IMR-90 (cell line): ENCODE measurements around the gene ARVCF. TPM values are rescaled to one million over a fixed set of nuclear protein-coding genes. Genes with fewer than 3 reads are reported as not detected.
A peak's percentile ranks its signal among the peaks of the same experiment; 100 is the strongest.

Experiments used
- ATAC-seq: fragments of 200-7000 bp; cut with Tn5 transposase; 2 replicates; pipeline ENCODE4 v1.9.1; 2020; ENCODE audit warnings: low read depth, mild to moderate bottlenecking, moderate library complexity
- BruUV-seq: library from RNA; stranded (reverse); fragments of 400-500 nt; replicated peaks from 2 replicates; lab custom pipeline; 2021; lab: Mats Ljungman, UMichigan
- CTCF ChIA-PET: fragments of 300-600 bp; formaldehyde crosslinking; extraction: SDS; loops from one replicate; lab custom pipeline; 2021; ENCODE audit warnings: antibody characterized with exemption; lab: Yijun Ruan, JAX
- POLR2A ChIA-PET: fragments of 300-600 bp; sonication (Branson Sonifier 250); formaldehyde crosslinking; loops from one replicate; lab custom pipeline; 2022; ENCODE audit warnings: antibody characterized with exemption; ENCODE audit not compliant: unreplicated experiment; lab: Charles Lee
- DNase-seq: peaks from one replicate; pipeline ENCODE4 v3.0.0; 2013
- H2AFZ ChIP-seq: replicated peaks from 2 replicates; pipeline ENCODE3; 2013; ENCODE audit warnings: low read length, mild to moderate bottlenecking; ENCODE audit not compliant: poor library complexity
- H2AK5ac ChIP-seq: 2 replicates; pipeline ENCODE4 v1.6.1; 2013; ENCODE audit warnings: low read depth, low read length, inconsistent platforms
- H2AK9ac ChIP-seq: replicated peaks from 2 replicates; pipeline ENCODE3; 2013; ENCODE audit warnings: mild to moderate bottlenecking, low read depth, low read length, moderate library complexity; ENCODE audit not compliant: poor library complexity
- H2BK120ac ChIP-seq: 2 replicates; pipeline ENCODE4 v1.6.1; 2013; ENCODE audit warnings: low read depth, low read length, inconsistent platforms
- H2BK15ac ChIP-seq: 3 replicates; pipeline ENCODE4 v1.6.1; 2013; ENCODE audit warnings: low read depth, low read length, inconsistent platforms
- H2BK20ac ChIP-seq: 2 replicates; pipeline ENCODE4 v1.6.1; 2013; ENCODE audit warnings: low read depth, mild to moderate bottlenecking, inconsistent platforms, low read length, moderate library complexity
- H2BK5ac ChIP-seq: 2 replicates; pipeline ENCODE4 v1.6.1; 2013; ENCODE audit warnings: mild to moderate bottlenecking, low read depth, low read length, inconsistent platforms; ENCODE audit not compliant: poor library complexity, severe bottlenecking
- H3K14ac ChIP-seq: replicated peaks from 2 replicates; pipeline ENCODE4 v1.6.1; 2013; ENCODE audit warnings: low read depth, low read length, inconsistent platforms
- H3K18ac ChIP-seq: 2 replicates; pipeline ENCODE4 v1.6.1; 2013; ENCODE audit warnings: low read depth, low read length, control low read depth
- H3K23ac ChIP-seq: 2 replicates; pipeline ENCODE4 v1.6.1; 2013; ENCODE audit warnings: low read depth, low read length, inconsistent platforms
- H3K27ac ChIP-seq: 2 replicates; pipeline ENCODE4 v1.5.1; 2013; ENCODE audit warnings: mild to moderate bottlenecking, control low read depth, low read length; ENCODE audit not compliant: insufficient read depth
- H3K27me3 ChIP-seq: 2 replicates; pipeline ENCODE4 v1.6.1; 2013; ENCODE audit warnings: low read length; ENCODE audit not compliant: control insufficient read depth, insufficient read depth
- H3K36me3 ChIP-seq: 2 replicates; pipeline ENCODE4 v1.6.1; 2013; ENCODE audit warnings: low read length, mixed read lengths; ENCODE audit not compliant: control insufficient read depth, insufficient read depth
- H3K4ac ChIP-seq: 2 replicates; pipeline ENCODE4 v1.6.1; 2013; ENCODE audit warnings: low read depth, low read length, inconsistent platforms
- H3K4me1 ChIP-seq: 2 replicates; pipeline ENCODE4 v1.6.1; 2013; ENCODE audit warnings: low read length, mixed read lengths; ENCODE audit not compliant: control insufficient read depth, insufficient read depth
- H3K4me2 ChIP-seq: 2 replicates; pipeline ENCODE4 v1.6.1; 2013; ENCODE audit warnings: low read depth, mild to moderate bottlenecking, control low read depth, low read length, moderate library complexity
- H3K4me3 ChIP-seq: 2 replicates; pipeline ENCODE4 v1.5.1; 2013; ENCODE audit warnings: low read depth, mild to moderate bottlenecking, control low read depth, low read length, moderate library complexity; ENCODE audit not compliant: insufficient read depth
- H3K56ac ChIP-seq: 2 replicates; pipeline ENCODE4 v1.6.1; 2013; ENCODE audit warnings: low read length, inconsistent platforms; ENCODE audit not compliant: insufficient read depth; ENCODE audit errors: extremely low read depth
- H3K79me1 ChIP-seq, 2 experiments: 2 replicates each; pipeline ENCODE4 v1.6.1; 2013; ENCODE audit warnings: low read length in 2 of 2, inconsistent platforms in 1 of 2, low read depth in 1 of 2
- H3K9ac ChIP-seq: 2 replicates; pipeline ENCODE4 v1.6.1; 2013; ENCODE audit warnings: low read depth, low read length, control low read depth
- H3K9me1 ChIP-seq: 2 replicates; pipeline ENCODE4 v1.6.1; 2013; ENCODE audit warnings: low read length, inconsistent platforms; ENCODE audit not compliant: insufficient read depth
- H3K9me3 ChIP-seq: 2 replicates; pipeline ENCODE4 v1.6.1; 2013; ENCODE audit warnings: low read length; ENCODE audit not compliant: control insufficient read depth, insufficient read depth
- H4K20me1 ChIP-seq: 2 replicates; pipeline ENCODE4 v1.6.1; 2013; ENCODE audit warnings: low read length, inconsistent platforms; ENCODE audit not compliant: insufficient read depth
- H4K5ac ChIP-seq: 2 replicates; pipeline ENCODE4 v1.6.1; 2013; ENCODE audit warnings: mild to moderate bottlenecking, low read depth, low read length, control low read depth
- H4K8ac ChIP-seq, 2 experiments: 2 replicates each; pipeline ENCODE4 v1.6.1; 2013; ENCODE audit warnings: low read depth in 2 of 2, low read length in 2 of 2, control low read depth in 1 of 2, inconsistent platforms in 1 of 2
- H4K91ac ChIP-seq: 2 replicates; pipeline ENCODE4 v1.6.1; 2013; ENCODE audit warnings: low read depth, low read length, inconsistent platforms; ENCODE audit not compliant: insufficient read depth
- BHLHE40 ChIP-seq: fragments of 150-350 bp; IDR thresholded peaks from 2 replicates; pipeline ENCODE4 v1.6.1; 2016; ENCODE audit warnings: mild to moderate bottlenecking, low read depth, low read length
- CEBPB ChIP-seq: IDR thresholded peaks from 2 replicates; pipeline ENCODE4 v1.6.1; 2012; ENCODE audit warnings: low read depth, low read length, improper control_type of control experiment
- CHD1 ChIP-seq: IDR thresholded peaks from 2 replicates; pipeline ENCODE4 v1.6.1; 2012; ENCODE audit warnings: low read depth, low read length, improper control_type of control experiment
- MAZ ChIP-seq: IDR thresholded peaks from 2 replicates; pipeline ENCODE4 v1.6.1; 2012; ENCODE audit warnings: low read depth, mild to moderate bottlenecking, low read length, improper control_type of control experiment, moderate library complexity, borderline replicate concordance
- NFE2L2 ChIP-seq: fragments of 150-350 bp; IDR thresholded peaks from 2 replicates; pipeline ENCODE4 v1.6.1; 2016; ENCODE audit warnings: low read depth, mild to moderate bottlenecking, low read length
- RCOR1 ChIP-seq: IDR thresholded peaks from 2 replicates; pipeline ENCODE4 v1.6.1; 2012; ENCODE audit warnings: mild to moderate bottlenecking, low read length, improper control_type of control experiment; ENCODE audit not compliant: insufficient replicate concordance
- SMC3 ChIP-seq: fragments of 150-350 bp; IDR thresholded peaks from 2 replicates; pipeline ENCODE4 v1.6.1; 2016; ENCODE audit warnings: low read depth, mild to moderate bottlenecking, antibody characterized with exemption, low read length, moderate library complexity
- WGBS, 2 experiments: methylation state at CpG; one replicate each; pipeline versions ENCODE4 v1.1.5 to v1.1.7; 2013; ENCODE audit warnings: missing lambda C conversion rate in 2 of 2; ENCODE audit not compliant: insufficient read length in 1 of 2; ENCODE audit errors: extremely low coverage in 2 of 2; 5-methylcytosine and 5-hydroxymethylcytosine counted together
- dilution Hi-C: fragments of 300-500 bp; cut with HindIII; formaldehyde crosslinking; loops from one replicate; pipeline ENCODE4 v1.14.3; 2018; ENCODE audit warnings: low sequenced_read_pairs; ENCODE audit not compliant: unreplicated experiment
- in situ Hi-C: fragments of 300-500 bp; cut with MboI; formaldehyde crosslinking; loops from 3 replicates; pipeline ENCODE4 v1.14.3; 2019; ENCODE audit warnings: low sequenced_read_pairs, inconsistent platforms, mixed read lengths
- intact Hi-C: fragments of 100-400 bp; cut with micrococcal nuclease; formaldehyde crosslinking; loops from 2 replicates; pipeline ENCODE4 v1.10.0; 2022
- polyA plus RNA-seq, 3 experiments: library from polyadenylated mRNA; depleted of rRNA; stranded (reverse); fragments of >200 nt; gene quantifications; 2 replicates each; pipeline ENCODE4 v1.2.3, GENCODE V29; 2012; ENCODE audit warnings: low replicate concordance in 1 of 3
- total RNA-seq: library from RNA; depleted of rRNA; stranded (reverse); fragments of >200 nt; gene quantifications from 2 replicates; pipeline ENCODE4 v1.2.3, GENCODE V29; 2012
- TF ChIP-seq, protein P1 (sequence below): conservative IDR thresholded peaks from 2 replicates; pipeline ENCODE4 v1.5.1; 2012; ENCODE audit warnings: mild to moderate bottlenecking, low read depth, low read length, improper control_type of control experiment

Gene ARVCF
- total and polyA plus RNA-seq, 2 of the 4 experiments (the other 2 are of a cell fraction) = 8.6 to 14.1 TPM

GRCh38 chr22:19992921-19993355 lies 23.7 kb downstream of the ARVCF start:
- H2BK15ac ChIP-seq = no peak overlapping the region
- H3K4ac ChIP-seq = no peak overlapping the region
- H3K9me3 ChIP-seq = no peaks in the 10 kb centered on the region
- no peak overlapping the region for H4K8ac ChIP-seq
- in situ Hi-C loops (no loop called here), intact Hi-C loops (no loop called here), dilution Hi-C loops (no loop called here)
- H3K4me1 ChIP-seq = peaks cover 16% of the 10 kb centered on the region
- no peak overlapping the region for H3K23ac ChIP-seq
- 90% methylated on average over 3 of the region's 6 CpGs; no CpG with 5 or more reads in 1 of the 2 experiments for WGBS, 2 experiments
- H3K79me1 ChIP-seq = no peaks in the 10 kb centered on the region
- ATAC-seq (no peak), DNase-seq (no peak)
- H3K27ac ChIP-seq = no peak overlapping the region
- peak overlapping the region; percentile 12; the same call in 1 of the 2 replicates for H2AK5ac ChIP-seq
- H3K14ac ChIP-seq = no peak overlapping the region
- TF ChIP-seq CHD1 = no peak
- TF ChIP-seq, protein P1, sequence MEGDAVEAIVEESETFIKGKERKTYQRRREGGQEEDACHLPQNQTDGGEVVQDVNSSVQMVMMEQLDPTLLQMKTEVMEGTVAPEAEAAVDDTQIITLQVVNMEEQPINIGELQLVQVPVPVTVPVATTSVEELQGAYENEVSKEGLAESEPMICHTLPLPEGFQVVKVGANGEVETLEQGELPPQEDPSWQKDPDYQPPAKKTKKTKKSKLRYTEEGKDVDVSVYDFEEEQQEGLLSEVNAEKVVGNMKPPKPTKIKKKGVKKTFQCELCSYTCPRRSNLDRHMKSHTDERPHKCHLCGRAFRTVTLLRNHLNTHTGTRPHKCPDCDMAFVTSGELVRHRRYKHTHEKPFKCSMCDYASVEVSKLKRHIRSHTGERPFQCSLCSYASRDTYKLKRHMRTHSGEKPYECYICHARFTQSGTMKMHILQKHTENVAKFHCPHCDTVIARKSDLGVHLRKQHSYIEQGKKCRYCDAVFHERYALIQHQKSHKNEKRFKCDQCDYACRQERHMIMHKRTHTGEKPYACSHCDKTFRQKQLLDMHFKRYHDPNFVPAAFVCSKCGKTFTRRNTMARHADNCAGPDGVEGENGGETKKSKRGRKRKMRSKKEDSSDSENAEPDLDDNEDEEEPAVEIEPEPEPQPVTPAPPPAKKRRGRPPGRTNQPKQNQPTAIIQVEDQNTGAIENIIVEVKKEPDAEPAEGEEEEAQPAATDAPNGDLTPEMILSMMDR = no peak
- no peak for TF ChIP-seq SMC3
- no peak for TF ChIP-seq RCOR1
- no peak for TF ChIP-seq MAZ
- no peak for TF ChIP-seq CEBPB
- TF ChIP-seq BHLHE40 = no peak
- TF ChIP-seq NFE2L2 = no peak
- no peak overlapping the region for H2AFZ ChIP-seq
- H2BK5ac ChIP-seq = no peak overlapping the region
- H4K5ac ChIP-seq = no peak overlapping the region
- H2AK9ac ChIP-seq = no peak overlapping the region
- POLR2A ChIA-PET = no interaction called here
- no peak overlapping the region for H3K18ac ChIP-seq
- H3K4me3 ChIP-seq = no peak overlapping the region
- no peak overlapping the region for H3K4me2 ChIP-seq
- no peak overlapping the region for H2BK120ac ChIP-seq
- no peaks in the 10 kb centered on the region for H3K36me3 ChIP-seq
- H3K9me1 ChIP-seq = 0 out of 2 replicates have a peak, but pooled peaks cover 7% of the 10 kb centered on the region
- H3K27me3 ChIP-seq = no peaks in the 10 kb centered on the region; the same call in 1 of the 2 replicates
- H3K9ac ChIP-seq = no peak overlapping the region
- H2BK20ac ChIP-seq = no peak overlapping the region
- H4K91ac ChIP-seq = no peak overlapping the region
- no TSS peak for BruUV-seq
- no peak overlapping the region for H3K56ac ChIP-seq
- no peaks in the 10 kb centered on the region for H4K20me1 ChIP-seq
- CTCF ChIA-PET = no interaction called here
